Esophagus squamous epithelium (tissue), 5 donors: ENCODE data around the gene MMEL1. TPM values are rescaled to one million over a fixed set of nuclear protein-coding genes. Genes with fewer than 3 reads are reported as not detected.
A peak's percentile ranks its signal among the peaks of the same experiment; 100 is the strongest.

Source experiments
- DNase-seq: peaks from one replicate; lab custom pipeline; 2025; lab: John Stamatoyannopoulos, UW
- H3K27ac ChIP-seq, 4 donors: fragments of 200-600 bp; sonication (generic); one replicate each; pipeline ENCODE4 v1.5.1; 2016 to 2019; ENCODE audit warnings: mild to moderate bottlenecking in 1 of 4
- H3K27me3 ChIP-seq, 4 donors: fragments of 200-600 bp; sonication (generic); 1 replicate in 3 of 4; 2 replicates in 1 of 4; pipeline versions ENCODE4 v1.5.1 to v1.6.0; 2017 to 2021; ENCODE audit warnings: antibody characterized with exemption in 1 of 4
- H3K36me3 ChIP-seq, 3 donors: fragments of 200-600 bp; sonication (generic); one replicate each; pipeline ENCODE4 v1.5.1; 2016 to 2019
- H3K4me1 ChIP-seq, 3 donors: fragments of 200-600 bp; sonication (generic); one replicate each; pipeline ENCODE4 v1.5.1; 2017 to 2019
- H3K4me3 ChIP-seq, 4 donors: fragments of 200-600 bp; sonication (generic); 1 replicate in 3 of 4; 2 replicates in 1 of 4; pipeline ENCODE4 v1.5.1; 2016 to 2019; ENCODE audit warnings: mild to moderate bottlenecking in 2 of 4, moderate library complexity in 1 of 4
- H3K9me3 ChIP-seq, 3 donors: fragments of 200-600 bp; sonication (generic); one replicate each; pipeline ENCODE4 v1.5.1; 2016 to 2019
- CTCF ChIP-seq, 6 experiments: fragments of 450-650 bp in 4 of 6; fragments of 200-600 bp in 2 of 6; sonication (generic) in 2 of 6; IDR thresholded peaks; one replicate each; pipeline ENCODE4 v1.5.1; 2016 to 2019; ENCODE audit warnings: antibody characterized with exemption in 6 of 6, mild to moderate bottlenecking in 4 of 6, moderate library complexity in 4 of 6
- POLR2A ChIP-seq, 4 donors: fragments of 450-650 bp; IDR thresholded peaks; one replicate each; pipeline ENCODE4 v1.6.1; 2017; ENCODE audit warnings: antibody characterized with exemption in 4 of 4, mild to moderate bottlenecking in 4 of 4, moderate library complexity in 3 of 4
- WGBS, 2 donors: methylation state at CpG; one replicate each; pipeline ENCODE4 v1.1.5; 2018; 5-methylcytosine and 5-hydroxymethylcytosine counted together
- intact Hi-C: fragments of 100-400 bp; cut with DNase I; formaldehyde crosslinking; loops from one replicate; pipeline ENCODE4 v1.15.0; 2022
- total RNA-seq, 4 donors: library from RNA; depleted of rRNA; stranded (reverse); fragments of >200 nt; gene quantifications; one replicate each; pipeline ENCODE4 v1.1.0, GENCODE V29; 2016
- donor health status: DM: yes; HTN: yes; CAD: no.

MMEL1 gene
- total RNA-seq, 4 donors from 2014 or later = 3.1 TPM; not detected in 3

- no peak for TF ChIP-seq CTCF (IDR thresholded peaks at IDR 0.05)
- no peak for TF ChIP-seq POLR2A (IDR thresholded peaks at IDR 0.05)
- 67 to 73% methylated on average over 12 to 20 of the region's 24 CpGs for WGBS, 2 donors
Observed at GRCh38 chr1:2631136-2632050, 1.4 kb downstream of the MMEL1 start.

DNA sequence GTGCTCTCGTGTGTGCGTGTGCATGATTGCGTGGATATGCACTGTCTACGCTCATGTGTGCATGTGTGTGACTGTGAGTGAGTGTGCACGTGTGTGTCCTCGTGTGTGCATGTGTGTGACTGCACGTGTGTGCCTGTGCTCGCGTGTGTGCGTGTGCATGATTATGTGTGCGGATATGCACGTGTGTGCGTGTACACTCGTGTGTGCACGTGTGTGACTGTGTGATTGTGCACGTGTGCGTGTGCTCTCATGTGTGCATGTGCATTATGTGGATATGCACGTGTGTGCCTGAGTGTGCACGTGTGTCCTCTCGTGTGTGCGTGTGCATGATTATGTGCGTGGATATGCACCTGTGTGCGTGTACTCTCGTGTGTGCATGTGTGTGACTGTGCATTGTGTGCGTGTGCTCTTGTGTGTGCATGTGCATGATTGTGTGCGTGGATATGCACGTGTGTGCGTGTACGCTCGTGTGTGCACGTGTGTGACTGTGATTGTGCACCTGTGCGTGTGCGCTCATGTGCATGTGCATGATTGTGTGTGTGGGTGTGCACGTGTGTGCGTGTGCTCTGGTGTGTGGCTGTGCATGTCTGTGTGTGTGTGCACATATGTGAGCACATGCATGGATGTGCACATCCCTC lies 2.2 kb downstream of the MMEL1 start:
- peaks cover 0 to 11% (median 3%) of the 10 kb centered on the region in 3 donors for H3K4me1 ChIP-seq
- TF ChIP-seq CTCF (IDR thresholded peaks at IDR 0.05) (no peak), POLR2A (IDR thresholded peaks at IDR 0.05) (no peak)
- no peak overlapping the region for H3K4me3 ChIP-seq
- H3K27me3 ChIP-seq = peaks cover 20 to 95% (median 21%) of the 10 kb centered on the region in 4 donors
- no peaks in the 10 kb centered on the region for H3K9me3 ChIP-seq
- no peak for DNase-seq
- no peak overlapping the region for H3K27ac ChIP-seq
- intact Hi-C loops = no loop called here
- H3K36me3 ChIP-seq = no peaks in the 10 kb centered on the region
- 91 to 93% methylated on average over 29 to 35 of the region's 35 CpGs for WGBS, 2 donors

More at GRCh38 chr1:2631136-2632050, 1.4 kb downstream of the MMEL1 start:
- DNase-seq = no peak
- Histone ChIP-seq H3K4me1 (peaks cover 0 to 11% (median 3%) of the 10 kb centered on the region in 3 donors), H3K36me3 (no peaks in the 10 kb centered on the region), H3K27me3 (peaks cover 20 to 94% (median 21%) of the 10 kb centered on the region in 4 donors), H3K27ac (no peak overlapping the region), H3K9me3 (peaks cover 0 to 3% (median 0%) of the 10 kb centered on the region in 3 donors), H3K4me3 (no peak overlapping the region)
- intact Hi-C loops = no loop called here

DNA sequence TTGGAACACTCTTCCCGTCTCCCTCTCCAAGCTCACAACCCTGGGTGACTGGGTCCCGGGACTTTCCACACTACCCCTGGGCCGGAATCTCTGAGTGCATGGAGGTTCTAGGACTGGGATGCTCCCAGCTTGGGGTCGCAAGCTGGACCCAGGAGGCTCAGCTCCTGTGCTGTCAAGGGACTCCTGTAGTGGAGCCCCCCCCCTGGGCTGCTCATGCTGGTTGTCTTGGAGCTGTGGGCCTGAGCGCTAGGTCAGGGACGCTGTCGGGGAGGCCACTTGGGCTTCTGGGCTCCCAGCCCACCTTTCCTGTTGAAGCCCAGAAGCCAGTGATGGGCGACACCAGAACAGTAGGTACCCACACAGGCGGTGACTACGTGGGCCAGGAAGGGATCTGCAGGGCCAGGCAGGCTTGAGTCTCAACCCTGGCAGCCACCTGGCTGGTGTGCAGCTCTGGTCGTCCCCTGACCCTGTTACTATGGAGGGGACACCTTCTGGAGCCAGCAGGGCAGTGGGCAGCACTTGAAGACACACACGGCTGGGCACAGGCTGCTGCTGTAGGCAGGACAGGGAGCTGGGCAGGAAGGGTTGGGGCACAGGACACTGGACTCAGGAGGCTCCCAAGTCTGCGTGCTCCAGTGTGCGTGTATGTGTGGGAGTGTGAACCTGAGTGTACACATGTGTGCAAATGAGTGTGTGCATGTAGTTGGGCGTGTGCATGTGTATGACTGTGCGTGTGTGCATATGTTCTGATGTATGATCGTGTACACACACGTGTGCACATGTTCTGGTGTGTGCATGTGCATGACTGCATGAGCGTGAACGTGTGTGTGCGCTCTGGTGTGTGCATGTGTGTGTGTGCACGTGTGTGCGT lies 3.0 kb downstream of the MMEL1 start:
- Histone ChIP-seq H3K36me3 (no peaks in the 10 kb centered on the region), H3K27ac (no peak overlapping the region), H3K4me3 (no peak overlapping the region), H3K4me1 (peaks cover 0 to 11% (median 3%) of the 10 kb centered on the region in 3 donors), H3K9me3 (no peaks in the 10 kb centered on the region), H3K27me3 (peaks cover 20 to 96% (median 21%) of the 10 kb centered on the region in 4 donors)
- 83 to 92% methylated on average over 12 to 14 of the region's 23 CpGs for WGBS, 2 donors
- DNase-seq = no peak
- TF ChIP-seq POLR2A (IDR thresholded peaks at IDR 0.05) (no peak), CTCF (IDR thresholded peaks at IDR 0.05) (no peak)
- intact Hi-C loops = no loop called here

- no CpG with 5 or more reads among the region's 64 CpGs for WGBS, 2 donors
- Histone ChIP-seq H3K36me3 (no peaks in the 10 kb centered on the region), H3K9me3 (no peaks in the 10 kb centered on the region), H3K4me1 (peaks cover 0 to 11% (median 3%) of the 10 kb centered on the region in 3 donors), H3K27me3 (peaks cover 20 to 99% (median 21%) of the 10 kb centered on the region in 4 donors), H3K27ac (no peak overlapping the region), H3K4me3 (peak overlapping the region in 1 of 4 donors; percentile 18)
- TF ChIP-seq CTCF (IDR thresholded peaks at IDR 0.05) (no peak), POLR2A (IDR thresholded peaks at IDR 0.05) (no peak)
- DNase-seq = no peak
- intact Hi-C loops = no loop called here
Observed at GRCh38 chr1:2628933-2629626, 3.7 kb downstream of the MMEL1 start.
